GM18858 (cell line): ENCODE results near the gene LRRC34.
A peak's percentile ranks its signal among the peaks of the same experiment; 100 is the strongest.

ENCODE experiments used
- ATAC-seq: cut with Tn5 transposase; IDR thresholded peaks from one replicate; pipeline ENCODE4 v1.9.1; 2021; ENCODE audit not compliant: unreplicated experiment

The LRRC34 gene

GRCh38 chr3:169769287-169770181 is 43.2 kb downstream of the LRRC34 start, which contains the start of gene ACTRT3:
Gene ACTRT3 (minus strand): TSS chr3:169769561. CDS start chr3:169769520, 41 bp downstream.
- peak; percentile 20 for ATAC-seq

GRCh38 chr3:169764882-169765612 is 47.7 kb downstream of the LRRC34 start, which contains the start of gene TERC:
Gene TERC (minus strand): TSS chr3:169765060.
- peak; percentile 56 for ATAC-seq

- ATAC-seq: peak; percentile 37
Observed at GRCh38 chr3:169764312-169764881, 48.3 kb downstream of the LRRC34 start.

GRCh38 chr3:169760479-169760878 is 52.2 kb downstream of the LRRC34 start:
- ATAC-seq: no peak

- peak; percentile 67 for ATAC-seq
Observed at GRCh38 chr3:169759256-169759655, 53.4 kb downstream of the LRRC34 start.

- no peak for ATAC-seq
Observed at GRCh38 chr3:169758359-169758994, 54.2 kb downstream of the LRRC34 start.

GRCh38 chr3:169755488-169755887 is 57.2 kb downstream of the LRRC34 start:
- ATAC-seq: no peak

- no peak for ATAC-seq
Observed at GRCh38 chr3:169754711-169755110, 58.0 kb downstream of the LRRC34 start.

- ATAC-seq: no peak
Observed at GRCh38 chr3:169751875-169752274, 60.8 kb downstream of the LRRC34 start.

GRCh38 chr3:169750665-169751064 is 62.0 kb downstream of the LRRC34 start:
- ATAC-seq: no peak

GRCh38 chr3:169748670-169749069 is 64.0 kb downstream of the LRRC34 start:
- no peak for ATAC-seq

GRCh38 chr3:169746924-169747323 is 65.8 kb downstream of the LRRC34 start:
- no peak for ATAC-seq

GRCh38 chr3:169744366-169745054 is 68.2 kb downstream of the LRRC34 start:
- ATAC-seq: no peak
